K562 (cell line): Measurements from ENCODE around the gene NPR2. TPM values are rescaled to one million over a fixed set of nuclear protein-coding genes. Genes with fewer than 3 reads are reported as not detected.

ENCODE experiments used
- ATAC-seq: fragments of 200-7000 bp; cut with Tn5 transposase; 3 replicates; pipeline ENCODE4 v1.9.1; 2020; ENCODE audit warnings: moderate library complexity
- BruUV-seq: library from RNA; stranded (reverse); fragments of 400-500 nt; replicated peaks from 2 replicates; lab custom pipeline; 2021; lab: Mats Ljungman, UMichigan
- CTCF ChIA-PET: fragments of 300-600 bp; formaldehyde crosslinking; extraction: SDS; loops from one replicate; lab custom pipeline; 2021; ENCODE audit warnings: low intra/inter-chr PET ratio; lab: Yijun Ruan, JAX
- POLR2A ChIA-PET: fragments of 300-600, 350-650 bp; sonication (Branson Sonifier 250); formaldehyde crosslinking; extraction: SDS; loops from one replicate; lab custom pipeline; 2021; ENCODE audit warnings: antibody characterized with exemption, inconsistent platforms; lab: Yijun Ruan, JAX
- DNase-seq, 4 experiments: peaks; one replicate each; pipeline versions ENCODE4 v3.0.0 to v3.0.0-alpha.2; 2011 to 2018; ENCODE audit warnings: low spot score in 3 of 4, mixed read lengths in 3 of 4; ENCODE audit errors: extremely low read depth in 1 of 4
- FAIRE-seq: peaks from 2 replicates; lab custom pipeline; 2011; peaks lifted over from hg19 to GRCh38; lab: Jason Lieb, UNC
- H2AFZ ChIP-seq: 2 replicates; pipeline ENCODE4 v1.6.0; 2011; ENCODE audit warnings: low read depth, low read length, control low read depth, inconsistent platforms
- H3K27ac ChIP-seq: fragments of 200-600 bp; 3 replicates; pipeline ENCODE4 v1.8.0; 2011; ENCODE audit warnings: low read depth, mild to moderate bottlenecking, control low read depth, inconsistent platforms, low read length, moderate library complexity, mixed read lengths; ENCODE audit errors: extremely low read depth
- H3K27me3 ChIP-seq, 2 experiments: fragments of 300-600 bp in 1 of 2; 2 replicates in 1 of 2; 3 replicates in 1 of 2; pipeline versions ENCODE4 v1.6.0 to v1.8.0; 2011; ENCODE audit warnings: inconsistent platforms in 2 of 2, low read length in 2 of 2, mild to moderate bottlenecking in 1 of 2, mixed read lengths in 1 of 2, moderate library complexity in 1 of 2; ENCODE audit not compliant: control insufficient read depth in 2 of 2, insufficient read depth in 2 of 2
- H3K36me3 ChIP-seq: fragments of 300-600 bp; 3 replicates; pipeline ENCODE4 v1.8.0; 2011; ENCODE audit warnings: mild to moderate bottlenecking, low read length, inconsistent platforms; ENCODE audit not compliant: control insufficient read depth, insufficient read depth
- H3K4me1 ChIP-seq, 2 experiments: fragments of 200-600 bp in 1 of 2; replicated peaks in 1 of 2; 2 replicates in 1 of 2; 3 replicates in 1 of 2; pipeline versions ENCODE4 v1.5.1 to v1.8.0; 2011; ENCODE audit warnings: inconsistent platforms in 2 of 2, low read length in 2 of 2, mild to moderate bottlenecking in 1 of 2, mixed read lengths in 1 of 2, moderate library complexity in 1 of 2; ENCODE audit not compliant: control insufficient read depth in 2 of 2, insufficient read depth in 2 of 2
- H3K4me2 ChIP-seq: 2 replicates; pipeline ENCODE4 v1.6.1; 2011; ENCODE audit warnings: low read length, control low read depth, inconsistent platforms, mixed read lengths; ENCODE audit not compliant: insufficient read depth
- H3K4me3 ChIP-seq: fragments of 200-600 bp; sonication (generic), shearing (Covaris generic); 2 replicates; pipeline ENCODE4 v1.5.1; 2016; ENCODE audit warnings: control low read depth, inconsistent platforms
- H3K79me2 ChIP-seq: fragments of 200-600 bp; 3 replicates; pipeline ENCODE4 v1.8.0; 2011; ENCODE audit warnings: low read length, inconsistent platforms; ENCODE audit not compliant: control insufficient read depth, insufficient read depth
- H3K9ac ChIP-seq, 2 experiments: 2 replicates each; pipeline versions ENCODE4 v1.6.0 to v1.6.1; 2011; ENCODE audit warnings: low read depth in 2 of 2, low read length in 2 of 2, control low read depth in 1 of 2, inconsistent platforms in 1 of 2, mild to moderate bottlenecking in 1 of 2, mixed read lengths in 1 of 2; ENCODE audit not compliant: insufficient read depth in 1 of 2
- H3K9me1 ChIP-seq: one replicate; pipeline ENCODE4 v1.6.0; 2011; ENCODE audit warnings: inconsistent platforms, mild to moderate bottlenecking, low read length, moderate library complexity; ENCODE audit not compliant: control insufficient read depth, insufficient read depth
- H3K9me3 ChIP-seq: replicated peaks from 2 replicates; pipeline ENCODE4 v1.5.1; 2011; ENCODE audit warnings: low read depth, low read length, inconsistent platforms; ENCODE audit not compliant: control insufficient read depth, insufficient read depth
- H4K20me1 ChIP-seq: replicated peaks from 2 replicates; pipeline ENCODE4 v1.6.1; 2011; ENCODE audit warnings: low read length, inconsistent platforms, mixed read lengths; ENCODE audit not compliant: control insufficient read depth, insufficient read depth
- FIP1L1 ChIP-seq: fragments of 200-400 bp; formaldehyde crosslinking; IDR thresholded peaks from 2 replicates; pipeline ENCODE4 v1.6.1; 2018; ENCODE audit warnings: mild to moderate bottlenecking, low read depth, low read length; ENCODE audit not compliant: poor library complexity, severe bottlenecking
- MYNN ChIP-seq, 2 experiments: sonication (generic); formaldehyde crosslinking in 1 of 2; IDR thresholded peaks; 2 replicates each; pipeline versions ENCODE4 v1.5.0 to v1.6.1; 2016 to 2020; ENCODE audit warnings: antibody characterized with exemption in 1 of 2, missing genetic modification reagents in 1 of 2
- RBFOX2 ChIP-seq: fragments of 200-400 bp; formaldehyde crosslinking; IDR thresholded peaks from 2 replicates; pipeline ENCODE4 v1.6.1; 2017; ENCODE audit warnings: low read depth, mild to moderate bottlenecking, low read length, moderate library complexity
- TAF1 ChIP-seq: IDR thresholded peaks from 2 replicates; pipeline ENCODE4 v1.6.1; 2011; ENCODE audit warnings: mild to moderate bottlenecking, low read length, moderate library complexity; ENCODE audit not compliant: insufficient read depth, control insufficient read depth, severe bottlenecking; ENCODE audit errors: extremely low read depth
- ZNF143 ChIP-seq: sonication (generic); formaldehyde crosslinking; IDR thresholded peaks from 2 replicates; pipeline ENCODE4 v1.9.0; 2022; ENCODE audit warnings: mild to moderate bottlenecking, missing genetic modification reagents
- WGBS: fragments of 100-300 bp; shearing (Covaris generic); methylation state at CpG from one replicate; pipeline ENCODE4 v1.1.6; 2016; ENCODE audit warnings: low coverage, mixed read lengths; ENCODE audit not compliant: insufficient coverage; ENCODE audit errors: missing lambda C conversion rate; 5-methylcytosine and 5-hydroxymethylcytosine counted together
- in situ Hi-C: fragments of 300-500 bp; cut with MboI; formaldehyde crosslinking; loops from 4 replicates; pipeline ENCODE4 v1.15.0; 2018; ENCODE audit warnings: inconsistent platforms, mixed read lengths
- intact Hi-C: fragments of 100-400 bp; cut with micrococcal nuclease; formaldehyde crosslinking; loops from 2 replicates; pipeline ENCODE4 v1.14.2; 2022
- polyA plus RNA-seq, 8 experiments: library from polyadenylated mRNA; depleted of rRNA in 4 of 8; stranded (reverse) in 5 of 8; unstranded in 3 of 8; fragments of >200 nt; fragmentation: Nextera tagmentation in 2 of 8; fragmentation: Illumina TruSeq in 1 of 8; extraction: Ambion mirVana in 2 of 8; extraction: Trizol in 1 of 8; gene quantifications; 2 replicates each; pipeline versions ENCODE4 v1.2.1 to v1.2.3, GENCODE V29; 2011 to 2014; ENCODE audit warnings: inconsistent platforms in 1 of 8, missing spikeins in 1 of 8
- total RNA-seq, 7 experiments: library from RNA; depleted of rRNA in 6 of 7; stranded (reverse); fragments of >200 nt in 6 of 7; fragmentation: Illumina TruSeq in 2 of 7; extraction: Trizol in 2 of 7; gene quantifications; 2 replicates each; pipeline versions ENCODE4 v1.2.1 to v1.2.3, GENCODE V29; 2011 to 2021; ENCODE audit warnings: low replicate concordance in 1 of 7
- TF ChIP-seq, protein P1 (sequence below), 2 experiments: fragments of 450-650 bp; formaldehyde crosslinking in 1 of 2; IDR thresholded peaks; 2 replicates each; pipeline versions ENCODE4 v1.4.0 to v1.6.1; 2014 to 2020; ENCODE audit warnings: mild to moderate bottlenecking in 2 of 2, borderline replicate concordance in 1 of 2, low read depth in 1 of 2
- TF ChIP-seq, protein P2 (sequence below), 2 experiments: fragments of 450-650 bp; IDR thresholded peaks; 2 replicates each; pipeline ENCODE4 v1.6.1; 2018; ENCODE audit warnings: mild to moderate bottlenecking in 2 of 2, low read depth in 1 of 2; ENCODE audit not compliant: partially characterized antibody in 2 of 2

Gene NPR2
- total and polyA plus RNA-seq, 9 of the 15 experiments (the other 6 are each of a cell fraction or from before 2014, with no cell fraction given) = 2.4 to 12.9 (median 6.0) TPM

DNA sequence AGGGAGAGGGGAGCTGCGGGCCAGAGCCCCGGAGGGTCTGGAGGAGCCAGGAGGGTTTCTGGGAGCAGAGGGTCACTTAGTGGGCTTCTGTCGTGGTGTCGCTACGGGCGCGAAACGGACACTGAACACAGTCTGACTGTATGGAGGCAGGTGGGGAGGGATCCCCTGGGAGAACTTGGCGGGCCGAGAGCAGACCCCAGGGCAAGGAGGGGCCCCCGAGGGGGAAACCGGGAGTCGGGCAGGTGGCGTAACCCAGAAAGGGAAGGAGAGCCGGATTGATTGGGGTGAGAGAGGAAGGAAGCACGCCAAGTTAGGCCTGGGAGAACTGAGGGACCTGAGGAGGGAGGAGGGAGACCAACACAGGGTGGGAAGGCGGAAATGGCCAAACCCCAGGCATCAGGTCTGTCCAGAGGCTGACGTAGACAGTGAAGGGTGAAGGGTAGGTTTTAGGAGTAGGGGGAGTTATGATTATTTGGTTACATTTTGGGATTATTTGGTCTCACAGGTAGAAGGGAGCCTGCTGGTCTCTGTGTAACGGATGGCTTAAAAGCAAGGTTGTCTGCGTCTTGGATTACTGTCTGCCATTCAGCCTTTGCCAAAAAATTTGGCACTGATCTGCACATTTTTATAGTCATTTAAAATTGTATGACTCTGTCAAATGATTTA is 34.0 kb upstream of the NPR2 start:
- Histone ChIP-seq H3K4me3 (peak overlapping the region; percentile 89), H3K9me3 (no peaks in the 10 kb centered on the region), H3K27me3 (no peaks in the 10 kb centered on the region), H3K9ac (peak overlapping the region; percentile 92 to 98), H3K79me2 (peaks cover 37% of the 10 kb centered on the region), H3K4me2 (peak overlapping the region; percentile 86), H3K4me1 (peaks cover 4 to 9% of the 10 kb centered on the region in 2 experiments; a peak in 3 of 5 replicates), H3K36me3 (peaks cover 11% of the 10 kb centered on the region; the same call in 2 of the 3 replicates), H3K27ac (peak overlapping the region; percentile 91), H2AFZ (peak overlapping the region; percentile 91), H3K9me1 (no peaks in the 10 kb centered on the region), H4K20me1 (no peaks in the 10 kb centered on the region)
- 4% methylated on average over 9 of the region's 20 CpGs for WGBS
- ChIA-PET CTCF (no interaction called here), POLR2A (interaction anchor here (1.1 kb wide), 1 partner anchor 18 kb away, joined by 4 read pairs; no protein-coding TSS in a partner anchor)
- in situ Hi-C loops = no loop called here
- intact Hi-C loops = no loop called here
- peak; percentile 88 for ATAC-seq
- peak in 3 of 4 experiments; percentile 23 to 68 (median 41) for DNase-seq
- no TSS peak for BruUV-seq
- FAIRE-seq = peak; percentile 73
- TF ChIP-seq RBFOX2 (peak; percentile 76), ZNF143 (CRISPR knock-in tag) (no peak), TAF1 (peak; percentile 6), MYNN (IDR thresholded peaks at IDR 0.05) (no peak), MYNN (CRISPR knock-in tag; IDR thresholded peaks at IDR 0.05) (no peak), FIP1L1 (no peak)
- TF ChIP-seq, protein P1, sequence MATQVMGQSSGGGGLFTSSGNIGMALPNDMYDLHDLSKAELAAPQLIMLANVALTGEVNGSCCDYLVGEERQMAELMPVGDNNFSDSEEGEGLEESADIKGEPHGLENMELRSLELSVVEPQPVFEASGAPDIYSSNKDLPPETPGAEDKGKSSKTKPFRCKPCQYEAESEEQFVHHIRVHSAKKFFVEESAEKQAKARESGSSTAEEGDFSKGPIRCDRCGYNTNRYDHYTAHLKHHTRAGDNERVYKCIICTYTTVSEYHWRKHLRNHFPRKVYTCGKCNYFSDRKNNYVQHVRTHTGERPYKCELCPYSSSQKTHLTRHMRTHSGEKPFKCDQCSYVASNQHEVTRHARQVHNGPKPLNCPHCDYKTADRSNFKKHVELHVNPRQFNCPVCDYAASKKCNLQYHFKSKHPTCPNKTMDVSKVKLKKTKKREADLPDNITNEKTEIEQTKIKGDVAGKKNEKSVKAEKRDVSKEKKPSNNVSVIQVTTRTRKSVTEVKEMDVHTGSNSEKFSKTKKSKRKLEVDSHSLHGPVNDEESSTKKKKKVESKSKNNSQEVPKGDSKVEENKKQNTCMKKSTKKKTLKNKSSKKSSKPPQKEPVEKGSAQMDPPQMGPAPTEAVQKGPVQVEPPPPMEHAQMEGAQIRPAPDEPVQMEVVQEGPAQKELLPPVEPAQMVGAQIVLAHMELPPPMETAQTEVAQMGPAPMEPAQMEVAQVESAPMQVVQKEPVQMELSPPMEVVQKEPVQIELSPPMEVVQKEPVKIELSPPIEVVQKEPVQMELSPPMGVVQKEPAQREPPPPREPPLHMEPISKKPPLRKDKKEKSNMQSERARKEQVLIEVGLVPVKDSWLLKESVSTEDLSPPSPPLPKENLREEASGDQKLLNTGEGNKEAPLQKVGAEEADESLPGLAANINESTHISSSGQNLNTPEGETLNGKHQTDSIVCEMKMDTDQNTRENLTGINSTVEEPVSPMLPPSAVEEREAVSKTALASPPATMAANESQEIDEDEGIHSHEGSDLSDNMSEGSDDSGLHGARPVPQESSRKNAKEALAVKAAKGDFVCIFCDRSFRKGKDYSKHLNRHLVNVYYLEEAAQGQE (IDR thresholded peaks at IDR 0.05; ENCODE audit: borderline replicate concordance) = no peak
- TF ChIP-seq, protein P1 (CRISPR knock-in tag; IDR thresholded peaks at IDR 0.05; ENCODE audit: low read depth) = no peak
- TF ChIP-seq, protein P2, sequence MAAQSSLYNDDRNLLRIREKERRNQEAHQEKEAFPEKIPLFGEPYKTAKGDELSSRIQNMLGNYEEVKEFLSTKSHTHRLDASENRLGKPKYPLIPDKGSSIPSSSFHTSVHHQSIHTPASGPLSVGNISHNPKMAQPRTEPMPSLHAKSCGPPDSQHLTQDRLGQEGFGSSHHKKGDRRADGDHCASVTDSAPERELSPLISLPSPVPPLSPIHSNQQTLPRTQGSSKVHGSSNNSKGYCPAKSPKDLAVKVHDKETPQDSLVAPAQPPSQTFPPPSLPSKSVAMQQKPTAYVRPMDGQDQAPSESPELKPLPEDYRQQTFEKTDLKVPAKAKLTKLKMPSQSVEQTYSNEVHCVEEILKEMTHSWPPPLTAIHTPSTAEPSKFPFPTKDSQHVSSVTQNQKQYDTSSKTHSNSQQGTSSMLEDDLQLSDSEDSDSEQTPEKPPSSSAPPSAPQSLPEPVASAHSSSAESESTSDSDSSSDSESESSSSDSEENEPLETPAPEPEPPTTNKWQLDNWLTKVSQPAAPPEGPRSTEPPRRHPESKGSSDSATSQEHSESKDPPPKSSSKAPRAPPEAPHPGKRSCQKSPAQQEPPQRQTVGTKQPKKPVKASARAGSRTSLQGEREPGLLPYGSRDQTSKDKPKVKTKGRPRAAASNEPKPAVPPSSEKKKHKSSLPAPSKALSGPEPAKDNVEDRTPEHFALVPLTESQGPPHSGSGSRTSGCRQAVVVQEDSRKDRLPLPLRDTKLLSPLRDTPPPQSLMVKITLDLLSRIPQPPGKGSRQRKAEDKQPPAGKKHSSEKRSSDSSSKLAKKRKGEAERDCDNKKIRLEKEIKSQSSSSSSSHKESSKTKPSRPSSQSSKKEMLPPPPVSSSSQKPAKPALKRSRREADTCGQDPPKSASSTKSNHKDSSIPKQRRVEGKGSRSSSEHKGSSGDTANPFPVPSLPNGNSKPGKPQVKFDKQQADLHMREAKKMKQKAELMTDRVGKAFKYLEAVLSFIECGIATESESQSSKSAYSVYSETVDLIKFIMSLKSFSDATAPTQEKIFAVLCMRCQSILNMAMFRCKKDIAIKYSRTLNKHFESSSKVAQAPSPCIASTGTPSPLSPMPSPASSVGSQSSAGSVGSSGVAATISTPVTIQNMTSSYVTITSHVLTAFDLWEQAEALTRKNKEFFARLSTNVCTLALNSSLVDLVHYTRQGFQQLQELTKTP (IDR thresholded peaks at IDR 0.05; ENCODE audit: low read depth in 1 of 2, partially characterized antibody in 2 of 2) = peak in 1 of 2 experiments; percentile 22
